ENCODE data around the gene SCT.
A peak's percentile ranks its signal among the peaks of the same experiment; 100 is the strongest.

GRCh38 chr11:616320-617198 lies 10.4 kb downstream of the SCT start:
- peak in 1 of 3 donors; percentile 63 for TF ChIP-seq POLR2AphosphoS5 (IDR thresholded peaks at IDR 0.05)
- TF ChIP-seq POLR2A (IDR thresholded peaks at IDR 0.05) = no peak
- TF ChIP-seq CTCF (IDR thresholded peaks at IDR 0.05 in 8 of 11, conservative IDR thresholded peaks at IDR 0.05 in 3 of 11) = no peak
